Germinal center (tissue), 1 donor: ENCODE measurements around the gene KIAA1328.

Source experiments
- DNase-seq: peaks from one replicate; pipeline ENCODE4 v3.0.0; 2012; ENCODE audit warnings: mixed read lengths, low spot score

KIAA1328 gene

DNA sequence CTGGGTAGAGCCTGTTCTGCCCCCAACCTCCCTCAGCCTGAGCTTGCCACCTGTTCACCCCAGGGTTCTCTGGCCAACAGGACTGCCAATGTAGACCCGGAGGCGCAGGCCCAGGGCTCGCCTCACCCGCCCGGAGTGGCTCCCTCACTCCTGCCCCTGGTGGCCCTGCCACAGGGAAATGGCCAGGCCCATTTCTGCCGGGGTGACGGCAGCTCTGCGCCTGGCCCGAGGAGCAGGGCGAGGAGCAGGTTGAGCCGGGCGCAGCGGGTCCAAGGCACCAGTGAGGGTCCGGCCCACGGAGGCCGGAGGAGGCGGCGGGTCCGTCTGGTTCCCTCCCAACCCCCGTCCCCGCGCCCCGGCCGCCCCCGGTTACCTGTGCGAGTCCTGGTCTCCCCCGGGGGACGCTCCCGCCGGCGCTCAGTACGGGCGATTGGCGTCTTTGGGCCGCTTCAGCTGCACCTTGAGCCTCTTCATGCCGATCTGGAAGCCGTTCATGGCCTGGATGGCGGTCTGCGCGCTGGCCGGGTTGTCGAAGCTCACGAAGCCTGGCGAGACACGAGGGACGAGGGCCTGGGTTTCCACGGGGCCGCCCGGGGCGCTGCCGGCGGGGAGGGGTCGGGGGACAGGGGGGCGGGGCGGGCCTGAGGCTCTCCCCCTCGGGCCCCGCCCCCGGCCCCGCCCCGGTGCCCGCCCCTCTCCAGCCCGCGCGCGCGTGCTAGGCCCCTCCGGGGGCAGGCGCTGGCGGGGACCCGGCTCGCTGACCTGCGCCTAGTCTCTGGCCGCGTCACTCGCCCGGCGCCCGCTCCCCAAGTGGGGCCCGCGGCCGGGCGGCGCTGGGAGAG, 424.7 kb downstream of the KIAA1328 start:
- DNase-seq = peak; percentile 49

DNA sequence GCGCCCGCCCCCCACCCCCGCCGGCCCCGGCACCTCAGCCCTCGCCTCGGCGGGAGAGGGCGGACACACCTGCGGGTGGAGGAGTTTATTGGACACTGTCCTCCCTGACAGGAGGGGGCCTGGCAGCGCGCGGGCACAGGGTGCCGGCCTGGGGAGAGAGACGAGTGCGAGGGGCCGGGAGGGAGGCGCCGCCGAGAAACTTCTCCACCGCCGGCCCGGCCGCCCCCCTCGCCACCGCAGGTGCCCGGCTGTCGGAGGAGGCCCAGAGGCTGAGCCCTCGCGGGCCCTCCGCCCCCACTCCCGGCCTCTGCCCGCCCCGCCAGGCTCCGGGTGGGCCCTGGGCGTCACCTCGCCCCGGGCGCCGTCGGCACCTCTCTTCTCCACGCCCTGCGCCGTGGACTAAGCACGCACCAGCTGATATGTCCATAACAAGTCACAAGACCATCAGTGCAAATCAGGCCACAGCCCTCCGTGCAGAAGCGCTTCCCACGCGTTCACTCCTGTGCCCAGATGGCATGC, 425.4 kb downstream of the KIAA1328 start:
- no peak for DNase-seq

DNA sequence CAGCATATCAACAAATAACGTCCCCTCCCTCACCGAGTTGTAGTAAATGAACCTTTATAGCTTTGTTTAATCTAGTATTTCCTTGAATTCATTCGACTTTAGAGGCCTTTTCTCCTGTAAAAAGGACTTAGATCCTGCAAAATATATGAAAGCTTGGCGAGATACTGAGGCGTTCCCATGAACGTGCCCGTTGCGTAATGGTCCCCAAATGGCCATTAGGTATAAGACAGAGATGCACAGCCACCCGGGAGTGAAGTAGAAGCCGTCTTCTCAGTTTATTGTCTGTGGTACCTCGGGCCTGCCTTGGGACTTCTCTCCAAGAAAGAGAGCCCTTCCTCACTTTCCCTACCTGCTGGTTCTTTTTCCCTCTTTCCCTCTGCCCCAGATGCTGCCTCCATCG, 426.0 kb downstream of the KIAA1328 start:
- DNase-seq = no peak

DNA sequence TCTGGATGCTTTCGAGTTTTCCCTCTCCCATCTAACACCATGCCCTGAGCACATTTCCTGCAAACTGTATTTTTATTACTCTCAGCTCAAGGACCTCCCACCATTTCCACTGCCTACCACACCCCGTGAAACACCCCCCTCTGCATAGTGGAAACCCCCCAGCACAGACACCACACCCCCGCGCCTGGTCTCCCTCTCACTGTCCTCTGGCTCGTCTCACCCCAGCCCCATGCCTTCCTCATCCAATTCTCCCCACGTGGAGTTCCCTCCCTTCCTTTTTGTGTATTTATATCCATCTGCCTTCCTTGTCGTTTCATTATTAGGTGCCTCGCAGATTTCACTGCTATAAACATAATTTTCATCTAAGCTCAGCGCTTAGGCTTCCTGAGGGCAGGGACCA, 429.2 kb downstream of the KIAA1328 start:
- DNase-seq = no peak

DNA sequence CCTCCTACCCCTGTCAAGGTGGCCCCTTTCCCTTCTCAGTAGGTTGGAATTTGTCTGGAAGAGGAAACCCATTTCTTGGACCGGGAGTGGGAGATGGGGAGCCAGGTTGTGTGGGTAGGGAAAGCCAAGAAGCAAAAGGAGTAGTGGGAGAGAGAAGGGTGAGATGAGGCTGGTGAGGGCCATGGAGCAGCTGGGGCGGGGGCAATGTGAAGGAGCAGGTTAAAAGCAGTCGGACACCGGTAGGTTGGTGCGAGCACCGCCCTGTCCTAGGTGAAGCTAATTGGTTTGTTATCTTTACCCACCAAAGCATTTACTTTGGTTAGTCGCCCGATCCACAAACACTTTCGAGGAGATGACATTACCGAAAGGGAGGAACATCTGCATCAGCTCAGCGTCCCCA, 429.9 kb downstream of the KIAA1328 start:
- no peak for DNase-seq

DNA sequence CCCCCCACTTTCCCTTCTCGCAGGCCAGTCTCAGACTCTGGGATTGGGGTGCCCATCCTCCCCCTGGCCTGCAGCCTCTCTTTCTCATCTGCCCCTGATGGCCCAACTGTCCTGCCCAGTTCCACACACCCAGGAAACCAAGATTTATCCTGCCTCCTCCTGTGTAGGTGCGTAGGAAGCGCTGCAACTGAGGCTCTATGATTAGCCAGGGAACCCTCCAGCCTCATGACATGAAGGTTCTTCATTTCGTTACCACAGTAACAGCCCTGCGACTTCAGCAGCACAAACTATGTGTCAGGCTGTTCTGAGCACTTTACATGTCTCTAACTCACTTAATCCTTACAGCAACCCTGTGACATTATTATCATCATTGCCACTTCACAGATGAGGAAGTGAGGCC, 430.8 kb downstream of the KIAA1328 start:
- no peak for DNase-seq

DNA sequence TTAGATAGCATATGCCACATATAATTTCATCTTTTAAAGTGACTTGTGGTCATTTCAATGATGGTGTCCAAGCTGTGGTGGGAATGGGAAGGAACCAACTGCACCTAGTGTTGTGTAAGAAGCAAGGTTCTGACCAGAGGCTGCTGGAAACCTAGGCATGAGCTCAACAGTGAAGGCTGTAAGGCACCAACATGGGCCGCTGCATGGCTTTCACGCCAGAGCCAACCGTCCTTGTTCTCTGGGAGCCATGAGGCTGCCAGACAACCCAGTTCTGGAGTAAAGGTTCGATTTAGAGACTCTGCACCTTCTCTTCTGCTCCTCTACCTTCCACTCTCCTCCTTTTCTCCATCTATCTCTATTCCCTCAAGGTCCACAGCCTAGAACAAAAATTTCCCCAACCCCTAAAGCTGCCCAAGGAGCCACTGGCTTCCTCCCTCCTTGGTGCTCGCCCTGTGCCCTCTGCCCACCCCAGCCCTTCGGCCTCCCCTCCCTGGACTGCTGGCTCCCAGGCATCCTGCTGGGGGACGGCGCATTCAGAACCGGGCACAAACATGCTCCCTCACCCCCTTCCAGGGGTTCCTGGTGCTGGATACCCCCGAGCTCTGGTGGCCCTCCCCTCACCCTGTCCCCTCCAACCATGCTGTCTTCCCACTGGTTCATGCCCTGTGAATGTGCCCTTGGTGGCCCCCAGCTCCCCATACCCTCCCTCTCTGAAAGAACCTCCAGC, 431.6 kb downstream of the KIAA1328 start:
- DNase-seq = no peak

DNA sequence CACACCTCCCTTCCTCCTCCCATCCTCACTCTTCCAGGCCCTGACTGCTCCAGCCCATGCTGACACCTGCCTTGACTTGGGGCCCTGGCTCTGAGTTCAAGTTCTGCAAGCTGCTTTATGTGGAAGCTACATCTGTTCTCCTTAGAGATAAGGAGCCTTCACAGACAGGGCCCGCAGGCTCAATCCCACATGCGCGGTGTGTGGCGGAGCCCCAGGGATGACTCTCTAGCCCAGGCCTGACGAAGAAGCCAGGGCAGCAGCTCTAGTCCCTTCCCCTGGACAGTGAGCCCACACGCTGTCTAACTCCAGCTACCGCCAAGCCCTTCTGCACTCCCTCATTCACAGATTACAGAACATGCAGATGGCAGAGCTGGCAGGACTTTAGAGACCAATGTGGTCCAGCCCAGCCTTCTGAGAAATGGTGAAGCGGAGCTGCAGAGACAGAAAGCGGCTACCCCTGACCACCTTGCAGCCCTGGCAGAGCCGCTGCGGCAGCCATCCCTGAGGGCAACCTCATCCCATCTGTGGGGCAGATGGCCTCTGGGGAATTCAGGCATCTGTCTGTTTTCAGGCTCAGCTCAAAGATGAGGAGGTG, 432.4 kb downstream of the KIAA1328 start:
- no peak for DNase-seq

DNA sequence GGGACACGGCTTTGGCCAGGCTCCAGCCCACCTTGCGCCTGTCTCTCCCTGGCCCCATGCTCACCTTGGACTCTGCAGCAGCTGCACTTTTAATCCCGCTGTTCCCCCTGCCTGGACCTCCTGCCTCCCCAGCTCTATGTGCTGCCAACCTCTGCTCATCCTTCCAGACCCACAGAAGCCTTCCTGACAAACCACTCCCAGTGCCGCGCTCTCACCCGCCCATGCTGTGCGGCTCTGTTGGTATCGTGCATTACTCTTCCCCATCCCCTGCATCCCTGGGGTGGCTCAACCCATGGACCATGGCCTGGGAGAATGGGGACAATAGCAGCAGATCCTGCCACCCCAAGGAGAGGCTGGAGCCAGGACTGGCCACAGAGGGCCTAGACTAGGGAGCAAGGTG, 433.1 kb downstream of the KIAA1328 start:
- DNase-seq = no peak

DNA sequence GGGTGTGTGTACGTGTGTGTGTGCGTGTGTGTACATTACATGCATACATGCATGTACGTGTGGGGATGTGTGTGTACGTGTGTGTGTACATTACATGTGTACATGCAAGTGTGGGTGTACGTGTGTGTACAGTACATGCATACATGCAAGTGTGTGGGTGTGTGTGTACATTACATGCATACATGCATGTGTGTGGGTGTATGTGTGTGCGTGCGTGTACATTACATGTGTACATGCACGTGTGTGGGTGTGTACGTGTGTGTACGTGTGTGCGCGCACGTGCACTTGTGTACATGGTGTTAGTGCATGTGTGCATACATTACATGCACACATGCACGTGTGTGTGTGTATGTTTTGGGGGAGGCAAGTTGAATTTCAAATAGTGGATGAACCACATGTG, 436.0 kb downstream of the KIAA1328 start:
- no peak for DNase-seq

DNA sequence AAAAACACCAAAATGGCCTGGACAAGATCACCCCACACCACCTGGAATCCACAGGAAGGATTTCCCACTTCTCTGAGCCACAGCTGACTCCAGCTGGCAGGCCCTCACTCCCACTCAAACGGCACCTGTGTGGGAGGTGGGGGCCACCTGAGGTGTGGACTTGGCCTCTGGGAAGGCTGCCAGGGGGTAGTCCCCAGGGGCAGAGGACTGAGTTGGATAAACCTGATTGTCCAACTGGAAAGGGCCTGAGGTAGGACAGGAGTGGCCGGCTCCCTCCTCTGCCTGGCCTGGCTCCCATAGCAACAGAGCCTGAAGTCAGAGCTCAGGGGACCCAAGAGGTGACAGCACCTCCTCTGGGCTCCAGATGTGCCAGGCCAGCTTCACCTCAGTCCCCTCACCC, 436.5 kb downstream of the KIAA1328 start:
- DNase-seq = no peak

DNA sequence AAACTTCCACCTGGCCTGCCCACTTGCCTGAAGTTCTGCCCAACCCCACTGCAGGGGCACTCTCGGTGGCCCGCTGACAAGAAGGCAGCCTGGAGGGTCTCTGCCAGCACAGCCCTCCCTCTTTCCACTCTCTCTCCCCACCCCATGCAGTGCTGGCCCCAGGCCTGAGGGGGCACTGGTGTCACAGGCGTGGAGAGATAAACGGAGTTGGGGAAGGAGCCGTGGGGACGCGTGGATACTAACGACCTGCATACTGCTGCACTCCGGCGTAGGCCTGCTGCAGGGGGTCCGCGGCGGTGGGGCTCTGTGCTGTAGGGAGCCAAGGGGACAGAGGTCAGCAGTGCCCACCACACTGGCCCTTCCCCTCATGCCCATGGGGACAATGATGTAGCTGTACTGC, 437.4 kb downstream of the KIAA1328 start:
- DNase-seq = no peak

DNA sequence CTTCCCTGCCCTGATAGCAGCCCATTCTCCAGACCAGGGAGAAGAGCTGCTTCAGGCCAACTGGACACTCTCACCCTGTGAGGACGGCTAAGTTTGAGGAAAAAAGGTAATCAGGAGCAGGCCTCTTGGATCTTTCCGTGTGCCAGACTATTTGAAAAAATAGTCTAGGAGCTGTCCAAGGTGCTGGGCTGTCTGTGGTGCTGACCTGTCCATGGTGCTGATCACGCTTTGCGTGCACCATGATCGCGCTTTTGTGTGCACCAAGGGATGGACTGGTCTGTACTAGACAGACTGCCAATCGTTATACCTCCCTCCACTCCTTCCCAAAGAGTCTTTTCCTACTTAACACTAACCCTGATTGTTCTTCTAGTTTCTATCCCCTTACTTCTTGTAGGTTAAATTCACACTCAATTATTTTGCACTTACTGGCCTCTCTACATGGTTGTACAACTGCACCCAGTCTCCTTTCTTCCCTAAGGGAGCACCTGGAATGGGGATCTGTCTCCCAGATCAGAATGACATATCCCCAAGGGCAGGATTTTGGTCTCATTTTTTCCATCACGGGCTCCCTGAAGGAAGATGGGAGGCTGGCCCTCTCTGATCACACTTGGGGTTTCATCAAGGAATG, 441.2 kb downstream of the KIAA1328 start:
- no peak for DNase-seq

DNA sequence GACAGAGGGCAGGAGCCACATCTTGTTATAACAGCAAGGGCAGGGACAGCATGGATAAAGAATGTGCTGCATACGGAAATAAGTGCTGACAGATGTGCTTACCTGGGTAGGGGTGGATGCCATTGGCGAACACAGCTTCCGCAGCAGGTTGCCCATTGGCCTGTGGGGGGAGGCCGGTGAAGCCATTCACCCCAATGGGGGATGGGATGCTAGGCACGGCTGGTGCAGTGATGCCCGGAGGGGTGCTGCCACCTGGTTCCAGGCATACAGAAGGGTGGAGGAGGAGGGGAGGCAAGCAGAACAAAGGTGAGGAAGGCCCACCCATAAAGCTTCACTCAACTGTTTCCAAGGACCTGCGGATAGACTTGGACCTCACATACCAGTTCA, 441.7 kb downstream of the KIAA1328 start:
- no peak for DNase-seq

DNA sequence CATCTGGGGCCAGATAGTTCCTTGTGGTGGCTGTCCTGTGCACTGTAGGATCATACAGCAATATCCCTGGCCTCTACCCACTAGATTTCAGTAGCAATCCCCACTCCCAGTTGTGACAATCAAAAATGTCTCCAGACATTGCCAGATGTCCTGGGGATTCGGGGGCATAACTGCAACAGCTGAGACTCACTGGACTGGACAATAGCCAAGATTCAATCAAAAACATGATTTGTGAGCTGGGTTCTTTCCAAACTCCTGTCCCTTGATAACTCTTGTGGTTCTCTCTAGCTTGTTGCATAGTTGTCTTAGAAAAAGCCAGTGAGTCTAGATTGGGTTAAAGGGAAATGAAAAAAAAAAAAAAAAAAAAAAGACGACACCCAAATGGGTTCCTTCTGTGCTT, 443.3 kb downstream of the KIAA1328 start:
- DNase-seq = no peak

DNA sequence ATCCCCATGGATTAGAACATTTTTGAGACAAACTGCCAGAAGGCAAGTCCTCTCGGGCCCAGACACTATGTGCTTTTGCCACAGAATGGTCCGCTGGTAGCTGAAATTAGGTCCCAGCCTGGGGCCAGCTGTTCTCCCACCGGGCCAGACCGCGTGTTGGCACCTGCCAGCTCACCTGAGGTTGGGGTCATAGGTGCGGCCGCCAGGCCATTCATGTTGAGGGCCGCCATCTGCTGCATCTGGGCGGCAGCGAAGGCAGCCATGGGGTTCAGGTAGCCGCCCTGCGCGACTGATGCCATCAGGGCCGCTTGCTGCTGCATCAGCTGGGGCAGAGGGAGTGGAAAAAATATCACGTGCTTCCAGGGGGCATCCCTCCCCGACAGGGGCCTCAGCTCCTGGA, 443.9 kb downstream of the KIAA1328 start:
- DNase-seq = no peak

DNA sequence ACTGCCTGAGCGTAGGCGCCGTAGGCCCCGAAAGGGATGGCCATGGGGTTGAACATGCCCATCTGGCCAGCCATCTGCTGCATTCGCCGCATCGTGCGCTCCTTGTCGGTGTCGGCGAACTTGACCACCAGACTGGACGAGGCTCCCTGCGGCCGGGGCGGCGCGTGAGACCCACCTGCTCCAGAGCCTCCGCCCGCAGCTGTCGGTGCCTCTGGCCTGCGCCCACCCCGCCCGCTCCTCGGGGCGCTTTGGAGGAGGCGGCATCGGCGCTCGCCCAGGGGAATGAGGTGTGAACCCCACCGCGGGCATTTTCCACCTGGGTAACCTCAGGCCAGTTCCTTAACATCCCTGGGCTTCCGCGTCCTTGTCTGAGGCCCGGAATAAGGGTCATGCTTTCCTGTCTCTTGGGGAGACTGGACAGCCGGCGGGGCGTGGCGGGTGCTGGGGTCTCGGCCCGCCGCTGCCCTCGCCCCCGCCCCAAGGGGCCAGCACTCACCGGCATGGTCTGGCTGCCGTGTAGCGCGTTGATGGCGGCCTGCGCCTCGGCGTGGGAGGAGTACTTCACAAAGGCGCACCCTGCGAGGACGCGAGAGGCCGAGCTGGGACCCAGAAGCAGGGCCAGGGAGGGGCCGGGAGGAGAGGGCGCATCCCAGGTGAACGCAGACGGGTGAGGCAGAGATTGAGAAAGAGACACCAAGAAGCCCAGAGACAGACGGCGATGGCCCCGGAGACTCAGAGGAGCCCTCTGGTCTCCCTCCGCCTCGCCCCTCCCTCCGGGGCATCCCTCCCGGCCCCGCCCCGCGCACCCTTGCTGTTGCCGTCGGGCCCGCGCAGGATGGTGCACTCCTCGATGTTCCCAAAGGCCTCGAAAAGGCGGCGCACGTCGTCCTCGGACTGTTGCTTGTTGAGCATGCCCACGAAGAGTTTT, 445.6 kb downstream of the KIAA1328 start:
- DNase-seq = no peak

DNA sequence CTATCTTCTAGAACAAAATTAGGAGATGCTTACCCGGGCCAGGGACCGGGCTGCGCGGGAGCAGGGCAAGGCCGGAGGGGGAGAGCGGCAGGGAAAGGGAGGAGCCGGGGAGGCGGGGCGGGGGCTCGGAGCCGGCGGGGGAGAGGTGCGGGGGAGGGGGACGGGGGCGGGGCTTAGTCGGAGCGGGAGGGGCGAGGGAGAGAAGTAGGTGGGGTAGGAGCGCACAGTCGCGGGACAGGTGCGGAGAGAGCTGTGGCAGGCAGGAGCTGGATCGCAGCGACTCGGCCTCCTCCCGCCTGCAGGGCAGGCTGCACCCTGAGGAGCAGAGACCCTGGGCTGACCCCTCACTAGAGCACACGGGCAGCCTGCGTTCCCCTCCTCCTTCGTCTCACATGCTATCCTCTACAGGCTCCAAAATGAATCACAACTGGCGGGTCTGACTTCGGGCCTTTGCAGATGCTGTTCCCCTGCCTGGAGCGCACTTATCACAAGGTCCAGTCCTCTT, 446.4 kb downstream of the KIAA1328 start:
- DNase-seq = no peak

DNA sequence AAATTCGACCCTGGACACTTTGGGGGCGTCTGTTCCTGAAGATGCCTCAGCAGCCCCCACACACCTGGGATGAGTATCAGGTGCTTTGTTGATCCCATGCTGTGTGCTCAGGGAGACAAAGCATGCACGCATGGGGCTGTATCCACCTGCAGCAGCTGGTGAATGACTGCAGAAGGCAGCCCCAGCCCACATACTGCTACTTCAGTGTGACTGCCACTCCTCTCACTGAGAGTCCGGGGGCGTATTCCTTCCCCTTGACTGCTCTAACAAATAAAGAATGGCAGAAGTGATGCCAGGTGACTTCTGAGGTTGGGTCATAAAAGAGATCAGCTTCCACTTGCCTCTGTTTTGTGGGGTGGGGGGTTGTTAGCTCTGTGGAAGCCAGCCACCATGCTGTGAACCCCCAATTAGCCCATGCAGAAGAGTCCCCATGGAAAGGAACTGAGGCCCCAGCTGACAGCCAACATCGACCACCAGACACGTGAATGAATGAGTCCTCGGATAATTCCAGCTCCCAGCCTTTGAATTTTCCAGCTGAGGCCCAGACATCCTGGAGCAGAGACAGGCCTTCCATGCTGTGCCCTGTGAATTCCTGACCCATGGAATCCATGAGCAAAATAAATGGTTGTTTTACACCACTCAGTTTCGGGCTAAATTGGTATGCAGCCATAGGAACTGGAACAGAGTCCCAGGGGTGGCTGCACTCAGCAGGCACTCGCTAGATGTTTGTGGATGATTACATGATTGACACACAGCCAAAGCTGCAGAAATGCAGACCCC, 447.4 kb downstream of the KIAA1328 start:
- DNase-seq = no peak

DNA sequence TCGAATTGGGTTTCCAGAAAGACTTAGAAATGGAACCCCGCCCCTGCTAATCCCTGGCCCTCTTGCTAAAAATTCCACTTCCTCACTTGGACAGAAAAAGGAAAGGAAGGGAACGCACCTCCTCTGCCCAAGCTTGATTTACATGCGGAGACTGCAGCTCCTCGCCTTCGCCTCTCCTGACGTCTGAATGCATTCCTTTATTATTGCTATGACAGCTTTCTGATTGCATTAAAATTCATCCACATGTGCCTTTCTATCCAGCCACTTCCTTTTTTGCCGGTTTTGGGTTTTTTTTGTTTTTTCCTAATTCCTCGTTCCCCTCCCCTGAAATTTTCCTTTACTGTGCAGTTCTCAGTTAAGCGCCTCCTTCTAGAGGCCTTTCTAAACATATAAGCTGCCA, 448.9 kb downstream of the KIAA1328 start:
- DNase-seq = no peak
